Transverse colon (tissue), 4 donors: Measurements from ENCODE around the gene SEMA3E. TPM values are rescaled to one million over a fixed set of nuclear protein-coding genes. Genes with fewer than 3 reads are reported as not detected.

Experiments used
- DNase-seq: peaks from one replicate; pipeline ENCODE4 v3.0.0-alpha.2; 2019
- H3K27ac ChIP-seq, 4 donors: fragments of 200-600 bp; sonication (generic); 2 replicates each; pipeline ENCODE4 v1.5.1; 2016 to 2018; ENCODE audit warnings: inconsistent platforms in 4 of 4
- H3K27me3 ChIP-seq: fragments of 200-600 bp; sonication (generic); 2 replicates; pipeline ENCODE4 v1.5.1; 2017; ENCODE audit warnings: inconsistent platforms
- H3K36me3 ChIP-seq, 4 donors: fragments of 200-600 bp; sonication (generic); 2 replicates each; pipeline ENCODE4 v1.5.1; 2017 to 2019; ENCODE audit warnings: inconsistent platforms in 4 of 4
- H3K4me1 ChIP-seq, 4 donors: fragments of 200-600 bp; sonication (generic); 2 replicates each; pipeline ENCODE4 v1.5.1; 2017 to 2020; ENCODE audit warnings: inconsistent platforms in 4 of 4
- H3K4me3 ChIP-seq, 4 donors: fragments of 200-600 bp; sonication (generic); 1 replicate in 1 of 4; 2 replicates in 3 of 4; pipeline versions ENCODE4 v1.5.1 to v1.6.1; 2017 to 2019; ENCODE audit warnings: inconsistent platforms in 4 of 4
- H3K9me3 ChIP-seq, 2 donors: fragments of 200-600 bp; sonication (generic); 2 replicates each; pipeline ENCODE4 v1.5.1; 2017 to 2019; ENCODE audit warnings: inconsistent platforms in 2 of 2
- EP300 ChIP-seq: sonication (generic); formaldehyde crosslinking; IDR thresholded peaks from one replicate; pipeline ENCODE4 v1.6.1; 2017; ENCODE audit warnings: antibody characterized with exemption, low read depth
- POLR2A ChIP-seq: fragments of 450-650 bp; IDR thresholded peaks from one replicate; pipeline ENCODE4 v1.6.1; 2016; ENCODE audit warnings: antibody characterized with exemption, mild to moderate bottlenecking, moderate library complexity
- POLR2AphosphoS5 ChIP-seq, 3 donors: sonication (generic); formaldehyde crosslinking; IDR thresholded peaks; one replicate each; pipeline ENCODE4 v1.6.1; 2016; ENCODE audit warnings: antibody characterized with exemption in 3 of 3
- WGBS, 2 donors: methylation state at CpG; one replicate each; pipeline ENCODE4 v1.1.5; 2018; ENCODE audit warnings: low coverage in 1 of 2; 5-methylcytosine and 5-hydroxymethylcytosine counted together
- in situ Hi-C, 4 donors: fragments of 200-750 bp; cut with MboI; loops; one replicate each; pipeline versions ENCODE4 v1.15.0 to v1.15.1; 2017; ENCODE audit warnings: low sequenced_read_pairs in 3 of 4, low pct_ligation_motif_present in 1 of 4, low pct_unique_long_range_greater_than_20kb in 1 of 4
- intact Hi-C: fragments of 100-400 bp; cut with DNase I; formaldehyde crosslinking; loops from one replicate; pipeline ENCODE4 v1.15.1; 2023; ENCODE audit warnings: low total_unique reads
- total RNA-seq, 4 donors: library from RNA; depleted of rRNA; stranded (reverse); fragments of >200 nt; gene quantifications; one replicate each; pipeline ENCODE4 v1.1.0, GENCODE V29; 2016
- TF ChIP-seq, protein P1 (sequence below), 5 experiments: fragments of 200-600 bp in 3 of 5; fragments of 450-650 bp in 2 of 5; sonication (generic) in 3 of 5; IDR thresholded peaks; 1 replicate in 2 of 5; 2 replicates in 3 of 5; pipeline ENCODE4 v1.5.1; 2016 to 2017; ENCODE audit warnings: antibody characterized with exemption in 5 of 5, inconsistent platforms in 3 of 5, mild to moderate bottlenecking in 2 of 5, moderate library complexity in 1 of 5

The SEMA3E gene
- total RNA-seq, 4 donors from 2014 or later = 0.95 to 3.8 (median 1.4) TPM; not detected in 1

DNA sequence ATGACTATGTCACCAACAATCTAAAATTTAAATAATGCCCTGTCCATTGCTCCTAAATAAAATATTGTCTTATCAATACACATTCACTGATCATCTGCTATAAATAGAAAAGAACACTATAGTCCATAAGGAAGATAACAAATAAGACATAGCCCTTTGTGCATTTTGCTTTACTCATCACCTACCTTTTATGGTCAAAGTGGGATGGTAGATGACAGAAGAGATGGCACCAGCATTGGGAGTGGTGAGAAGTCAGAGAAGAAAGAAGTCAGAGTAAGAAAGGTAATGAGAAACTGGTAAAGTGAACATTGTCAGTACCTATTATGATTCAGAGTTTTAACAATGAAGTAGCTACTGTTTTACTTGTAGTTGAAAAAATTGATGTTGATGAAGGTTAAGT, 31.1 kb downstream of the SEMA3E start:
- intact Hi-C loops = no loop called here
- Histone ChIP-seq H3K4me1 (no peaks in the 10 kb centered on the region), H3K9me3 (no peaks in the 10 kb centered on the region), H3K27me3 (no peaks in the 10 kb centered on the region), H3K4me3 (no peak overlapping the region), H3K27ac (no peak overlapping the region), H3K36me3 (no peaks in the 10 kb centered on the region)
- TF ChIP-seq, protein P1, sequence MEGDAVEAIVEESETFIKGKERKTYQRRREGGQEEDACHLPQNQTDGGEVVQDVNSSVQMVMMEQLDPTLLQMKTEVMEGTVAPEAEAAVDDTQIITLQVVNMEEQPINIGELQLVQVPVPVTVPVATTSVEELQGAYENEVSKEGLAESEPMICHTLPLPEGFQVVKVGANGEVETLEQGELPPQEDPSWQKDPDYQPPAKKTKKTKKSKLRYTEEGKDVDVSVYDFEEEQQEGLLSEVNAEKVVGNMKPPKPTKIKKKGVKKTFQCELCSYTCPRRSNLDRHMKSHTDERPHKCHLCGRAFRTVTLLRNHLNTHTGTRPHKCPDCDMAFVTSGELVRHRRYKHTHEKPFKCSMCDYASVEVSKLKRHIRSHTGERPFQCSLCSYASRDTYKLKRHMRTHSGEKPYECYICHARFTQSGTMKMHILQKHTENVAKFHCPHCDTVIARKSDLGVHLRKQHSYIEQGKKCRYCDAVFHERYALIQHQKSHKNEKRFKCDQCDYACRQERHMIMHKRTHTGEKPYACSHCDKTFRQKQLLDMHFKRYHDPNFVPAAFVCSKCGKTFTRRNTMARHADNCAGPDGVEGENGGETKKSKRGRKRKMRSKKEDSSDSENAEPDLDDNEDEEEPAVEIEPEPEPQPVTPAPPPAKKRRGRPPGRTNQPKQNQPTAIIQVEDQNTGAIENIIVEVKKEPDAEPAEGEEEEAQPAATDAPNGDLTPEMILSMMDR (IDR thresholded peaks at IDR 0.05) = no peak
- TF ChIP-seq POLR2A (no peak), EP300 (no peak), POLR2AphosphoS5 (IDR thresholded peaks at IDR 0.05) (no peak)
- no peak for DNase-seq
- in situ Hi-C loops = no loop called here

DNA sequence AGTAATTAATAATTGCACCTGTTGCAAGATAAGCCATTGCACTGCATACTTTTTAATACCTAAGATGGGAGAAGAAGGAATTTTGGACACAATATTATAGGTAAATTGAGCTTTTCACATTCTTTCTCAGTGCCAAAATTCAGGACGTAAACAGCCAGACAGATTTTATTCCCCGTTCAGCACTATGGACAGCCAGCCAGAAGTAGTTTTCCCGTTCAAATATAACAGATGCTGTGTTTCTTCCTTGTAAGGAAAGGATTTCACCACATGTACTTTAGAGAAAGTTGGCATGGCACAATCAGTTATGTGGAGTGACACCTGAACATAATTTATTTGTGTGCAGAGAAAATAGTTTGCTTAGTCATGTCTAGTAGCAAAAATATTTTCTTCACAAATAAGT, 34.8 kb downstream of the SEMA3E start:
- in situ Hi-C loops (no loop called here), intact Hi-C loops (no loop called here)
- Histone ChIP-seq H3K4me3 (no peak overlapping the region), H3K36me3 (no peaks in the 10 kb centered on the region), H3K9me3 (no peaks in the 10 kb centered on the region), H3K27ac (no peak overlapping the region), H3K4me1 (no peaks in the 10 kb centered on the region), H3K27me3 (no peaks in the 10 kb centered on the region)
- 47 to 63% methylated on average over 3 of the region's 3 CpGs for WGBS, 2 donors
- DNase-seq = no peak
- no peak for TF ChIP-seq POLR2AphosphoS5 (IDR thresholded peaks at IDR 0.05)
- no peak for TF ChIP-seq POLR2A
- TF ChIP-seq, protein P1 (IDR thresholded peaks at IDR 0.05) = no peak
- no peak for TF ChIP-seq EP300

DNA sequence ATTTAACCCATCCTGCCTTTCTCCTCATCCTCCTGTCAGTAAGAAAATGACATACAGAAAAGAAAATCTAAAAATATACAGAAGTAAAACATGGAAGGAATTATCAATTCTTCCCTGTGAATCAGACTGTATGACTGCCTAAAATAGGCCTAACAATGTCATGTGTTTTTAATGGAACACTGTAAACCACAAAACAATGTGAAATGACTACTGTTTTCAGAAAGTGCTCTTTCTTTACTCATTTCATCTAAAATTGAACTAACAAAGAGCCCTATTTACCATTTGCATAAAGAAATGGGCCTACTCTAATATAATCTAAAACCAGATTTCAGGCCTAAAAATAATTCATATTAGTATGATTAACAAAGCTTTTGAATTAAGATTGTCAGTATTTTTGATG, 35.7 kb downstream of the SEMA3E start:
- H3K27ac ChIP-seq = no peak overlapping the region
- H3K9me3 ChIP-seq = no peaks in the 10 kb centered on the region
- DNase-seq = no peak
- no peaks in the 10 kb centered on the region for H3K36me3 ChIP-seq
- intact Hi-C loops (no loop called here), in situ Hi-C loops (no loop called here)
- H3K4me3 ChIP-seq = no peak overlapping the region
- TF ChIP-seq EP300 = no peak
- no peak for TF ChIP-seq POLR2A
- no peak for TF ChIP-seq POLR2AphosphoS5 (IDR thresholded peaks at IDR 0.05)
- TF ChIP-seq, protein P1 (IDR thresholded peaks at IDR 0.05) = no peak
- no peaks in the 10 kb centered on the region for H3K27me3 ChIP-seq
- H3K4me1 ChIP-seq = no peaks in the 10 kb centered on the region

DNA sequence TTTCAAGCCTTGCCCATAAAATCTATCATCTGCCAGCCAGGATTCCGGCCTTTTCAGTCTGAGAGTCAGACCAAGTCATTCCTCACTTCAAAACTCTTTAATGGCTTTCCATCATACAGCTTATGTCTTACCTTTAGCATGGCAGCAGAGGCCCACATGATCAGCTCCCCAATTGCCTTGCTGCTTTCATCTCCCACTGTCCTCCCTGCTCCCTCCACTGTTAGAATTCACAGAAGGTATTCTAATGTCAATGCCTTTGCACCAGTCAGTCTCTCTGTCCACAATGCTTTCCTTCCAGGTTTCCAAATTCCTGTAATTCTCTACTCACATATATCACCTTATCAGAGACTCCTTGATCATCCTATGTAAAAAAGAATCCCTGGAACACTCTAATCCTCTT, 37.2 kb downstream of the SEMA3E start:
- TF ChIP-seq POLR2AphosphoS5 (IDR thresholded peaks at IDR 0.05) (no peak), EP300 (no peak), POLR2A (no peak)
- TF ChIP-seq, protein P1 (IDR thresholded peaks at IDR 0.05) = no peak
- no peaks in the 10 kb centered on the region for H3K27me3 ChIP-seq
- no peak overlapping the region for H3K4me3 ChIP-seq
- WGBS, 2 donors = 50 to 89% methylated on average over 1 of the region's 1 CpG
- intact Hi-C loops = no loop called here
- H3K36me3 ChIP-seq = no peaks in the 10 kb centered on the region
- in situ Hi-C loops = no loop called here
- no peaks in the 10 kb centered on the region for H3K9me3 ChIP-seq
- no peak overlapping the region for H3K27ac ChIP-seq
- no peaks in the 10 kb centered on the region for H3K4me1 ChIP-seq
- no peak for DNase-seq
